Fibroblast of skin of left biceps (primary cell): Measurements from ENCODE around the gene CSNK1A1.
"Not testable (repeated sequence)": the region's sequence is repeated elsewhere in the genome, so short reads cannot be mapped to it uniquely, and the experiment has no call there.

Source experiments
- DNase-seq, 2 experiments: peaks; one replicate each; pipeline ENCODE4 v3.0.0-alpha.2; 2013; ENCODE audit warnings: low read depth in 2 of 2

The CSNK1A1 gene

DNA sequence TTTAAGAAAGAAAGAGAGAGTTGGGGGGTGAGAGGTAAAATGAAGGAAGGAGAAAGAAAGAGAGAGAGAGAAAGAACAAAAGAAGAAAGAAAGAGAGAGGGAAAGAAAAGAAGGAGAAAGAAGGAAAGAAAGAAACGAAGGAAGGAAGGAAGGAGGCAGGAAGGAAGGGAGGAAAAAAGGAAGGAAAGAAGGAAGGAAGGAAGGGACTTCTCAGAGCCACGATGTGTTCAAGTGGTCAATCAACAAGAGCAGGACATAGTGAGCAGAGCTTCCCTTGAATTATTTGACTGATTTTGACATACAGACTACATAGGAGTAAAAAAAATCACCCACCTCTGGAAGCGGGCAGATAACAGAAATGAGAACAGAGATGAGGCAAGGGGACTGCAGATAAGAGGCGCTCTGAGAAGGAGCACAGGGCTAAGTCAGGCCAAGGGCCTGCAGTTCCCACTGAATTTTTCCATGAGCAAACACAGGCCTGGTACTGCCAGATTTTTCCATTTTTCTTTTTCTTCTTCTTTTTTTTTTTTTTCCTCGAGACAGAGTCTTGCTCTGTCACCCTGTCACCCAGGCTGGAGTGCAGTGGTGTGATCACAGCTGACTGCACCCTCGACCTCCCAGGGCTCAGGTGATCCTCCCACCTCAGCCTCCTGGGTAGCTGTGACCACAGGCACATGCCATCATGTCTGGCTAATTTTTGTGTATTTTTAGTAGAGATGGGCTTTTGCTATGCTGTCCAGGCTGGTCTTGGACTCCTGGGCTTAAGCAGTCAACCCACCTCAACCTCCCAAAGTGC lies 94.4 kb downstream of the CSNK1A1 start:
- DNase-seq: no peak

DNA sequence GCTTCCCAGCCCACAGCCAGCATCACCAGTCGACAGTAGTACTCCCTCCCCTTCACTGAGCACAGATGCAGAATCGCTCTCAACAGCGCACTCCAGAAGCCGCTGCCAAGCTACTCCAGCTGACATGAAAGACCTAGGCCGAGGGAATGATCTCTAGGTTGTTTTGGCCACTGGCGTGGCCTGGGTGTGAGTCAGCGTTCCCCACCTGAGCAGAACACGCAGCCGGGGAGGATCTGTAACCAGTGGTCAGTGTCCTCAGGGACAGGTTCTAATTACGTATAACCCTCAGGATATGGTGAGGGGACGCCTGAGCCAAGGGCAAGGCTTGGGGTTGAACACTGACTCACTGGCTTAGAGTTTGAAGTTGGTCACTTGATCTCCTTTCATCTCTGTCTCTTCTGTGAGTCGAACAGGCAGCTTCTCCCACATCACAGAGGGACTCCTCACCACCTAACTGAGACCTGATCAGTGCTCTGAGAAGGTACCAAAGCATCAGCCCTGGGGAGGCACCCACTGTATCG lies 95.3 kb downstream of the CSNK1A1 start:
- no peak for DNase-seq

GRCh38 chr5:149453618-149454415 lies 97.4 kb downstream of the CSNK1A1 start:
- no peak for DNase-seq

GRCh38 chr5:149452665-149453617 lies 98.3 kb downstream of the CSNK1A1 start:
- DNase-seq: peak; percentile 77 to 83

GRCh38 chr5:149452007-149452664 lies 99.1 kb downstream of the CSNK1A1 start:
- no peak for DNase-seq

DNA sequence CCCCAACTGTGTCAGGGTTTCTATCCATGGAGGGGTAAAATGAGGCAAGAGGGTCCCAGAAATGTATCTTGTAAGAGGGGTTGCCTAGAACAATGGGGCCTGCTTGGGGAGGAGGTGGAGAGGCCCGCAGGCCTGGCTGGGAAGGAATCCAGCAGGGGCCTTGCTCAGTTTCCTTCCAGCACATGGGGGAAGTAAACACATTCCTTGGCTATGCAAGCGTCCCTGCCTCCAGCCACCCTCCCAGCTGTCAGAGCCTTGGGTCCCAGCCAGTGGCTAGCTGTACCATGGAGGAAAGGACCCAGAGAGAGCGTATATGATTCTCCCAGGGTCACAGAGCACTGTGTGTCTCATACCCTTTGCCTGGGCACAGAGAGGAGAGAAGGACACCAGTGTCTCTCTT lies 101.0 kb downstream of the CSNK1A1 start:
- DNase-seq: no peak

DNA sequence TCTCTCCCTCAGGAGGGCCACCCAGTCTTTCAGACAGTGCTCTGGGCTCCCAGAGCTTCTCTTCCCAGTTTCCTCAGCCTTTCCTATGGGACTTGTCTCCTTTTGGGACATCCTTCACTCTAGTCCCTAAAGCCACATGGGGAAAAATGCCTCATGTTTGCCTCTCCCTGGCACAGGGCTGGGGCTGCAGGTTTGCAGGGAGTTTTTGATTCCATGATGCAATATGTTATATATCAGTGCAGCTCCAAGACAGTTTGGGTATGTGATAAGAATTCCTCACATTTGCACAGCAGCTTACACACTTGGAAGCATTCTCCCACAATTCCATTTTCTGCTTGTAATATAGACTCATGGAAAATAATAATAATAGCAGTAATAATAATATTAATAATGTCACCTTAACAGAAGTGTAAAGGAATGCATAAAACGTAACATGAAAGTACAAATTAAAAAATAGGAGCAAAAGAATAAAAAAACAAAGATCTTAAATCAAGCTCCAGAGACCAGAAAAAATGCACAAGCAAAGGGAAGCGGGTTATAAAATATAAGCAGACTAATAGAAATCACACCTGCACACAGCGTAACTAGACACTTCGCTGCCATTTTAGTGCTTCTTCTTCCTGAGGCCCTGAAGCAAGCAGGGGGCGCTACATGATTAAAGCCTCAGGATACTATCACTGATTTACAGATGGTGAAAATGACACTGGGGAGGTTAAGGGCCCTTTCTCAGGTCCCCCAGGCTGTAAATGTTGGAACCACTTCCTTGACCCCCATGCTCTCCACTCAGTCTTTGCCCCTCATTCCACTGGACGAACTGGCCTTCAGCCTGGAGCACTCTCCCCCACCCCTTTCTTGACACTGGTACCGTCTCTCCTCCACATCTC lies 102.2 kb downstream of the CSNK1A1 start:
- DNase-seq: no peak

GRCh38 chr5:149448431-149448830 lies 102.8 kb downstream of the CSNK1A1 start:
- DNase-seq: no peak

- no peak for DNase-seq
These were observed 103.6 kb downstream of the CSNK1A1 start for GRCh38 chr5:149447373-149448367.

- not testable (repeated sequence) for DNase-seq
These were observed 104.4 kb downstream of the CSNK1A1 start for GRCh38 chr5:149446794-149447193.

DNA sequence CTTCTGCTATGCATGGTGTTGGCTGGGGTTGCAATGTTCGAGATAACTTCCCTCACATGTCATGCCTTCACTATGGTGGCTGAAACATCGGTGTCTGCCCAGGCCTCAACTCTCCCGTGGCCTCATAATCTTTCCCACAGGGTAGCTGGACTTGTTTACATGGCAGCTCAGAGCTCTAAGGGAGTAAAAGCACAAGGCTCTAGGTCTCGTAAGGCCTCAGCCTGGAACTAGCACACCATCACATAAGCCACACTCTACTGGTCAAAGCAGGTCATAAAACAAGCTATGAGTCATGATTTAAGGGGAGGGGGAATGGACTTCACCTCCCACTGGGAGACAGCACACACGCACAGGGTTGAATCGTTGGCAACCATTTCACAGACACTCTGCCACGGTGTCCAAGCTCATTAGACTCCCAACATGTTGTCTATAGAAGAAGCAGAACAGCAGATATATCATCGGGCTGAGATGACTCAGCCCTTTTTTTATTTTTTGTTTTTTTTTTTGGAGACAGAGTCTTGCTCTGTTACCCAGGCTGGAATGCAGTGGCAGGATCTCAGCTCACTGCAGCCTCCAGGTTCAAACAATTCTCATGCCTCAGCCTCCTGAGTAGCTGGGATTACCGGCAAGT lies 105.4 kb downstream of the CSNK1A1 start:
- peak; percentile 92 to 95 for DNase-seq

GRCh38 chr5:149445343-149445738 lies 105.9 kb downstream of the CSNK1A1 start:
- no peak for DNase-seq

DNA sequence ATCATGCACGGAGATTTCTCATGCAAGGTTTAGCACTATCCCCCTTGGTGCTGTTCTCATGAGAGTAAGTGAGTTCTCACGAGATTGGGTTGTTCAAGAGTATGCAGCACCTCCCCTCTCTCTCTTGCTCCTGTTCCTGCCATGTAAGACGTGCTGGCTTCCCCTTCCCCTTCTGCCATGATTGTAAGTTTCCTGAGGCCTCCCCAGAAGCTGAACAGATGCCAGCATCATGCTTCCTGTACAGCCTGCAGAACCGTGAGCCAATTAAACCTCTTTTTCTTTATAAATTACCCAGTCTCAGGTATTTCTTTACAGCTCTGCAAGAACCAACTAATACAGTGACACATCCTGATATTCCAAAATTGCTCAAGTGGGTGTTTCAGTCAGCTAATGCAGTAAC lies 106.8 kb downstream of the CSNK1A1 start:
- not testable (repeated sequence) for DNase-seq

GRCh38 chr5:149443210-149443609 lies 108.0 kb downstream of the CSNK1A1 start:
- DNase-seq: no peak

- no peak for DNase-seq
These were observed 108.6 kb downstream of the CSNK1A1 start for GRCh38 chr5:149442563-149443182.
